C4-2B (cell line): ENCODE results near the gene PET100.

Experiments used
- H3K27ac ChIP-seq: fragments of 450-650 bp; 2 replicates; pipeline ENCODE4 v1.5.1; 2017
- ZFX ChIP-seq: fragments of 450-650 bp; IDR thresholded peaks from 2 replicates; pipeline ENCODE4 v1.6.1; 2017
- TF ChIP-seq, protein P1 (sequence below): fragments of 450-650 bp; conservative IDR thresholded peaks from 2 replicates; pipeline ENCODE4 v1.5.1; 2017; ENCODE audit warnings: mild to moderate bottlenecking

The PET100 gene

DNA sequence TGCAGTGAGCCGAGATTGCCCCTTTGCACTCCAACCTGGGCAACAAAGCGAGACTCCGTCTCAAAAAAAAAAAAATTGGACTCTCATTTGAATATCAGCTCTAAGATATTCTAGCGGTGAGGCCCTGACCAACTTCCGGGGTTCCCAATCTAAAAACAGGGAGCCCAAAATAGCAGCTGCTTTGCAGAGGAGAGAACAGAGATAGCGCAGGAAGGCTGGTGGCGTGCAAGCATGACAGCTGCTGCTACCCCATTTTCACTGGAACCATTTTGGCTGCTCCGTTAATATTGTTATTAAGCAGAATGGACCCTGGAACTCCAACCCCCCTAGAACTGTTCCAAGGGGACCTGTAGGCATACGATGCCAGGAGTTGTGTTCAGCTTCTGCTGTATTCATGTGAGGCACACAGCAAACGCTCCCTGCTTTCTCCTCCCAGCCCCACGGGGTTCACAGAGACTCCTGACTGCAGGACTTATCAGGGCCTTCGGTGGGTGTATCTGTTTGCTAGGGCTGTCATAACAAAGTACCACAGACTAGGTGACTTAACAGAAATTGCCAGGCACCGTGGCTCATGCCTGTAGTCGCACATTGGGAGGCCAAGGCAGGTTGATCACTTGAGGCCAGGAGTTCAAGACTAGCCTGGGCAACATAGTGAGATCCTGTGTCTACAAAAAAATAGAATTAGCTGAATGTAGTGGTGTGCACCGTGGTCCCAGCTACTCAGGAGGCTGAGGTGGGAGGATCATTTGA lies 18.8 kb downstream of the PET100 start:
- peak overlapping the region; percentile 6; the same call in 1 of the 2 replicates for H3K27ac ChIP-seq
- no peak for TF ChIP-seq ZFX
- TF ChIP-seq, protein P1, sequence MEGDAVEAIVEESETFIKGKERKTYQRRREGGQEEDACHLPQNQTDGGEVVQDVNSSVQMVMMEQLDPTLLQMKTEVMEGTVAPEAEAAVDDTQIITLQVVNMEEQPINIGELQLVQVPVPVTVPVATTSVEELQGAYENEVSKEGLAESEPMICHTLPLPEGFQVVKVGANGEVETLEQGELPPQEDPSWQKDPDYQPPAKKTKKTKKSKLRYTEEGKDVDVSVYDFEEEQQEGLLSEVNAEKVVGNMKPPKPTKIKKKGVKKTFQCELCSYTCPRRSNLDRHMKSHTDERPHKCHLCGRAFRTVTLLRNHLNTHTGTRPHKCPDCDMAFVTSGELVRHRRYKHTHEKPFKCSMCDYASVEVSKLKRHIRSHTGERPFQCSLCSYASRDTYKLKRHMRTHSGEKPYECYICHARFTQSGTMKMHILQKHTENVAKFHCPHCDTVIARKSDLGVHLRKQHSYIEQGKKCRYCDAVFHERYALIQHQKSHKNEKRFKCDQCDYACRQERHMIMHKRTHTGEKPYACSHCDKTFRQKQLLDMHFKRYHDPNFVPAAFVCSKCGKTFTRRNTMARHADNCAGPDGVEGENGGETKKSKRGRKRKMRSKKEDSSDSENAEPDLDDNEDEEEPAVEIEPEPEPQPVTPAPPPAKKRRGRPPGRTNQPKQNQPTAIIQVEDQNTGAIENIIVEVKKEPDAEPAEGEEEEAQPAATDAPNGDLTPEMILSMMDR = no peak

DNA sequence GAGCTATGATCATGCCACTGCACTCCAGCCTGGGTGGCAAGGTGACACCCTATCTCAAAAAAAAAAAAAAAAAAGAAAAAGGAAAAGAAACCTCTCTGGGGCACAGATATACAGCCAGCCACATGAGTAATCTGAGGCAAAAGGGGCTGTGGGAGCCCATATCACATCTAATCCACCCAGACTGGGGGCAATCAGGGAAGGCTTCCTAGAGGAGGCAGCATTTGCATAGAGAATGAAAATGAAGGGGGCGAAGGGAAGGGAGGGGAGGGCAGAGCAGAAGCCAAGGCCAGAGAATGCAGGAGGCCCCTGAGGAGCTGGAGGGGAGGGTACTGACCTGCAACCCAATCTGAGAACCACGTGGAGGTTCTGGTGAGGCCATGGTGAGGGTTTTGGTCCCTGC lies 20.6 kb downstream of the PET100 start:
- no peak overlapping the region for H3K27ac ChIP-seq
- TF ChIP-seq, protein P1 = no peak
- TF ChIP-seq ZFX = no peak

DNA sequence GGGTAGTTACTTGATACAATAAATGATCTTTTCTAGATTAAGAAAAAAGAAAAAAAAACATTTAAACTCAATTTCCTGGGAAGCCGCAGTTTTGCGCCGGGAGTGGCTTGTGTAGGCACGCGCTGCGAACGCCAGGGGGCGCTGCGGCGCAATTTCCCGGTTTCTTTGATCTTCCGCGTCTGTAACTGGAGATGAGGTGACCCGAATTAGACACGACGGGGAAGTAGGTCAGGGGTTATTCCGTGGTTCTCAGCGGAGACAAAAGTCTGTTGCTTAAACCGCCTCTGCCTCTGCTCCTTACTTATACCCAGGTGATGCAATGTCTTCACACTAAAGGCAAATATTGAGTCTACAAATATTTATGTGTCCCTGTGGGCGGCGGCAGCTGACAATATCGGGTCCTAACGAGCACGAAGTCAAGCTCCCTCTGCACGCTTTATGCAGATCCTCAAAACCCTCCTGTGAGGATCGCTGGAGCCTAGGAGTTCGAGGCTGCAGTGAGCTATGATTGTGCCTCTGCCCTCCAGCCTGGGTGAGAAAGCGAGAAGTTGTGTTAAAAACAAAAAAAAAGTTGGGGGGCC lies 22.6 kb downstream of the PET100 start:
- H3K27ac ChIP-seq = peak overlapping the region; percentile 81
- TF ChIP-seq, protein P1 = peak; percentile 99
- no peak for TF ChIP-seq ZFX

DNA sequence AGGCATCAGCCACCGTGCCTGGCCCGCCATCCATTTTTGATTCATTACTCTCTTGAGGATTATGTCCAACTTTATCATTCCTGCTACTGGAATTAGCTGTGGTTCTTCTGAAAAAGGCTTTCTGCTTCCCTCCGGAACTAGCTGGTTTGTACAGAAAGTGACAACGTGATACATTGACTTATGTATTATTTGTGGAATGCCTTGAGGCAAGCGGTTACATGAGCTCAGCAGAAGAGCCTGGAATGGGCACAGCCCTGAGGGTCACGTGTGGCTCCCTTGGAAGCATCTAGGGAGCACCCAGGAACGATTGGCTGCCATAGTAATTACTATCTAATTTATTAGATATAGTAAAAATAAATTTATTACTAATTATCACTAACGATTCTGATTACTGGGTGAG lies 24.8 kb downstream of the PET100 start:
- H3K27ac ChIP-seq = no peak overlapping the region
- TF ChIP-seq, protein P1 = no peak
- TF ChIP-seq ZFX = no peak

DNA sequence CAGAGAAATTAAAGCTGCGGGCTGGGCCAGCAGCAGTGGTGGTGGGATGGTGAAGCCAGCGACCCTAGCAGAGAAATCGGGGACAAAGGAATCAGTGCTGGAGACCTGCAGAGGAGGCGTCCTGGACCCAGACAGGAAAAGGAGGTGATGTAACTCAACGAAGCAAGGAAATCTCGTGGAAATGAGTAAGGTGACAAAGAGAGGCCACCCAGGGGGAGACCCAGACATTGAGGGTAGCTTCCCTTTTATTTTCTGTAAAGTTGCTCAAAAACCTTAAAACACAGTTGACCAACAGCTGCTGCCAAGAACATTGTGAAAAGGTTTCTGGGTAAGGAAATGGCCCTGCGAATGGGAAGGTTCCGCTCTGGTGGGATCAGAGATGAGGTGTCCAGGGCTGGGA lies 26.0 kb downstream of the PET100 start:
- no peak overlapping the region for H3K27ac ChIP-seq
- TF ChIP-seq, protein P1 = no peak
- TF ChIP-seq ZFX = no peak

DNA sequence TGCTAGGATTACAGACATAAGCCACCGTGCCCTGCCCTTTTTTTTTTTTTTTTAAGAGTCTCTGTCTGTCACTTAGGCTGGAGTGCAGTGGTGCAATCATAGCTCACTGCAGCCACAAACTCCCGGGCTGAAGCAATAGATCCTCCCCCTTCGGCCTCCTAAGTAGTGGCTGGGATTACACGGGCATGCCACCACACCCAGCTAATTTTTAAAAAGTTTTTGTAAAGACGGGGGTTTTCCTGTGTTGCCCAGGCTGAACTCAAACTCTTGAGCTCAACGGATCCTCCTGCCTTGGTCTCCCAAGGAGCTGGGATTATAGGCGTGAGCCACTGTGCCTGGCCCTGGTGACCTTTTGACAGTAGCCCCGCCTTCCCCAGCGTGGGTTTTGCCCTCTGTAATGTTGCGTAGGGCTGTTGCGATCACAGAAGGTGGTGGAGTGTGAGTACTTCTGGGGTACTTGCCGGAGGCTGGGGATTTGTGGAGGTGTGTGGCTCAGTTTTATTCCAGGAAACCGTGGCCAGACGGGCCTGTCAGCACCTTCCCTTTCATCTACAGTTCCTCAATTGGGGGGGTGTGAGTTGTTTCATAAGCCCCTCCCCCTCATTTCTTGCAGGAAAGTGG lies 27.6 kb downstream of the PET100 start:
- no peak overlapping the region for H3K27ac ChIP-seq
- TF ChIP-seq ZFX = no peak
- TF ChIP-seq, protein P1 = no peak

DNA sequence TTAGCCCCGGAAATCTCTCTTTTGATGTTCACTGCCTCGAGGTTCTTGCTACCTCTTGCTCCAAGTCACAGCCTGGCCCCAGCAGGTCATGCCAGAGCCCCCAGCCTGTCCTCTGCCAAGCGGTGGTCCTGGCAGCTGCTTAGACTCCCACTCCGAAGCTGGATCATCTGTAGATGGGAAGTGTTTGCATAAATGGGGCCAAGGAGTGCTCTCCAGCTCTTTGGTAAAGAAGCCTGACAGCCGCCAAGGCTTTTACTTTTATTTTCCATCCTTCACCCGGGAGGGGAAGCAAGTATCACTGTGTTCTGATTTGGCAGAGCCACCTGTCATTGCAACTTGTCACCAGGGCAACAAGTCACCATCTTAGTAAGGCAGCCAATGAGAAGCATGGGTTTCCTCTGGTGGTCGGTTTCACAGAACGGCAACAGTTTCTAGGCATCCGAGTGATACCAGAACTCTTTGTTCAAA lies 28.7 kb downstream of the PET100 start:
- H3K27ac ChIP-seq = no peak overlapping the region
- TF ChIP-seq, protein P1 = no peak
- no peak for TF ChIP-seq ZFX
